SU-DHL-6 (cell line): ENCODE data around the gene USP43.

ENCODE experiments used
- CTCF ChIP-seq: fragments of 200-600 bp; sonication (generic); IDR thresholded peaks from one replicate; pipeline ENCODE4 v1.5.1; 2017; ENCODE audit warnings: antibody characterized with exemption, mild to moderate bottlenecking, low read length, moderate library complexity; ENCODE audit not compliant: insufficient read depth, poor library complexity, severe bottlenecking
- EZH2phosphoT487 ChIP-seq: fragments of 200-600 bp; sonication (generic), shearing (Covaris generic); conservative IDR thresholded peaks from 2 replicates; pipeline ENCODE4 v1.6.1; 2018; ENCODE audit warnings: mild to moderate bottlenecking, antibody characterized with exemption, low read length, moderate library complexity, mixed read lengths

- TF ChIP-seq CTCF (no peak), EZH2phosphoT487 (no peak)
These were observed 121.7 kb downstream of the USP43 start for GRCh38 chr17:9766970-9767369.
